Middle frontal gyrus (tissue), 1 donor: ENCODE results near the gene INHBB.
"Not testable (repeated sequence)": the region's sequence is repeated elsewhere in the genome, so short reads cannot be mapped to it uniquely, and the experiment has no call there.

Source experiments
- DNase-seq: peaks from one replicate; pipeline ENCODE4 v3.0.0-alpha.2; 2015; ENCODE audit warnings: low spot score; ENCODE audit errors: extremely low spot score

INHBB gene

GRCh38 chr2:120379916-120380893, 34.3 kb downstream of the INHBB start:
- DNase-seq, result no peak

- no peak for DNase-seq
Observed at GRCh38 chr2:120381192-120381591, 35.3 kb downstream of the INHBB start.

GRCh38 chr2:120381661-120382060, 35.7 kb downstream of the INHBB start:
- DNase-seq, result no peak

- DNase-seq, result no peak
Observed at GRCh38 chr2:120382541-120383144, 36.7 kb downstream of the INHBB start.

GRCh38 chr2:120383191-120383590, 37.3 kb downstream of the INHBB start:
- DNase-seq, result no peak

DNA sequence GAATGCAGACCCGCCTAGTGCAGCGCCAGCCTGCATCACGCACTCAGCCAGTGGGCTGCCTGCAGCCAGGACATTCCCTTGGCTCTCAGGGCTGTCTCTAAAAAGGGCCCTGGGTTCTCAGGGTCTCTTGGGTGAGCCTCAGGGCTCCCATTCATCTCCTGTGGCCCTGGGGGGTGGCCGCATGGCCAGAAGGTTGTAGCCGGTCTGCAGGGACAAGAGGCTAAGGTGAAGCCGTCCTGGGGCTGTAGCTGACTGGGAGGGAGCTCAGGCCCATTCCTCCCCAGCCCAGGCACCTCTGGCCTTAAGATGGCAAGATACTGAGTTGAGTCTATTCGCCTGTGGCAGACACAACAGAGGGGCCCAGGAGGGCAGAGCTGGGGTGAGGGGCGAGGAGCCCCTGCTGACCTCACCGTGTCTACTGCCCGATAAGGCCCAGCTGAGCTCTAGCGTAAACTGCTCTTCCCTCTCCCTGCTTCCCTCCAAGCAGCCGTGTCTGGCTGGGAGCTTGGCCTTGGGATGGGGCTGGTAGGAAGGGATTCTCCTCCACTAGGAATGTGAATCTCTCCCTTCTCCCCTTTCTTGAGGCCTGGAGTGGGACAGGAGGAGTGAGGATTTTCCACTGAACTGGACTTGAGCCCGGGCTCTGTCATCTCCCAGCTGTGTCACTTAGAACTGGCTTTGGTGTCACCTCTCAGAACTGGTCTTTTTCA, 37.9 kb downstream of the INHBB start:
- no peak for DNase-seq

GRCh38 chr2:120384486-120385354, 38.8 kb downstream of the INHBB start:
- DNase-seq, result no peak

DNA sequence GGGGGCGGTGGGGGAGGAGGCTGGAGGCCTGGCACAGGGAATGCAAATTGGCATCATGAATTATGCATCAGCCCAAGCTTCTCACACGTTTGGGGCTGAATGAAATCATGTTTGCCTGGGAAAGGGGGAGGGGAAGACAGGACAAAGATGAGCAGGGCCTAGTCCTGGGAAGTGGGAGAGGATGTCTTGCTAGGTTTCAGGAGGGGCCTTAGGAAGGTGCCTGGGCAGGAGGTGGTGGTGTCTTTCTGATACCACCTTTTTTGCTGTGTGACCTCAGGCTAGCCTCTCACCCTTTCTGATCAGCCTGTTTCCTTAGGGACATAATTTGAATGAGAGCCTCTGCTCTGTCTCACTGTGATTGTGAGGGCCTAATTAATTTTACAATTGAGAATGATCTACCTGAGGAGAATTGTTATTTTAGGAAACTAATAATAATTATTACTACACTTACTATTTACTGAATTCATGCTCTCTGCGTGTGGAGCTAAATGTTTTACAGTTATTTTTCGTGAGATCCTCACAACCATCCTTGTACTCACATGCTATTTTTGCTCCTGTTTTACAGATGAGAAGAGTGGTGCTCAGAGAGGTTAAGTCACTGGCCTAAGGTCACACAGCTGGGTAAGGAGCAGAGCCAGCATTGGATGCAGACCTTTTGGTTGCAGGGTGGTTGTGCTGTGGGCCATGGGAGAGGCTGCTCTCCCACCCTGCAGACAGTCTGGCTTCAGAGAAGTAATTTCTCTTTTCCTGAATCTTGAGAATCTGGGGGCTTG, 39.6 kb downstream of the INHBB start:
- DNase-seq, result no peak

- no peak for DNase-seq
Observed at GRCh38 chr2:120388222-120389035, 42.5 kb downstream of the INHBB start.

DNA sequence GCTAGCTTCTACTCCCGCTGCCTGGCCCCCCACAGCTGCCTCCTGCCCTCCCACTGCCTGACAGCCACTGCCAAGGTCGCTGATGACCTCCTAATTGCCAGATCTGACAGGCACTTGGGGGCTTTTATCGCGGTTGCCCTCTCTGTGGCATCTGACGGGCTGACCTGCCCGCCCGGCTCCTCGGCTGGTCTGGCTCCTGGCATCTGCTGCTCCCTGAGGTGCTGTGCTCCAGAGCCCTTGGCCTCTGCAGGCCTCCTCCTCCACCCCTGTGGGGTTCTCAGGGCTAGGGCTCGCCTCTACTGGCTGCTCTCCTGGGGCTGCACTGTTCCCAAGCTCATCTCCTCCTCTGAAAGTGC, 43.1 kb downstream of the INHBB start:
- DNase-seq, result no peak

DNA sequence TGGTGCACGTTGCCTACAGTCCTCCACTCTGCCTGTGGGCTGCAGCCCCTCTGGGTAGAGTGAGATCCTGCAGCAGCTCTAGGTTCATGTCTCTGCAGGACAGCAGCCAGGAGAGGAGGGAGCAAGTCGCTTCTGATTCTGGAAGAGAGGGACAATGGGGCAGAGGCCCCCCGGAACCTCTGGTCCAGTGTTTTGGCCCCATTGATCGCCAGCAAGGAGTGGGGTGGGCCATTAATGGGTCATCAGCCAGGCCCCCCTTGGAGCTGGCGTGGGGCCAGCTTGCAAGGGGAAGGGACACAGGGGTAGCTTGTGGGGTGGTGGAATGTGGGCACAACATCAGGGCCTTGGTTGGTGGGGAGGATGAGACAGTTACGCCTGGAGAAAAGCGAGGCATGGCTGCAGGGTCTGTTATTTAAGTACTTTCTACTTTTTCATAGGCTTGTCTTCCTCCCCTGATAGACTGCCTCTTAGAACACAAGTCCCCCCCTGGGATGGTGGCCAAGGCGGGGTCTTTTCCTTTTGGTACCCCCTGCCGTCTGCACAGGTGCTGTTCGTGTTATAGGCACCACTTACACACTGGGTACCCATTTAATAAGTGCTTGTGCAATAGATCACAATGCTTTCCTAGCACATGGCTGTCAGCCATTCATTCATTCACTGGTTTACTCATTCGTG, 44.6 kb downstream of the INHBB start:
- DNase-seq, result no peak

DNA sequence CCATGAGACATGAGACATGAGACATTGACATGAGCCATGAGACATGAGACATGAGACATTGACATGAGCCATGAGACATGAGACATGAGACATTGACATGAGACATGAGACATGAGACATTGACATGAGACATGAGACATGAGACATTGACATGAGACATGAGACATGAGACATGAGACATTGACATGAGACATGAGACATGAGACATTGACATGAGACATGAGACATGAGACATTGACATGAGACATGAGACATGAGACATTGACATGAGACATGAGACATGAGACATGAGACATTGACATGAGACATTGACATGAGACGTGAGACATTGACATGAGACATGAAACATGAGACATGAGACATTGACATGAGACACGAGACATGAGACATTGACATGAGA, 45.4 kb downstream of the INHBB start:
- DNase-seq, result not testable (repeated sequence)

GRCh38 chr2:120391911-120392665, 46.2 kb downstream of the INHBB start:
- DNase-seq, result no peak

DNA sequence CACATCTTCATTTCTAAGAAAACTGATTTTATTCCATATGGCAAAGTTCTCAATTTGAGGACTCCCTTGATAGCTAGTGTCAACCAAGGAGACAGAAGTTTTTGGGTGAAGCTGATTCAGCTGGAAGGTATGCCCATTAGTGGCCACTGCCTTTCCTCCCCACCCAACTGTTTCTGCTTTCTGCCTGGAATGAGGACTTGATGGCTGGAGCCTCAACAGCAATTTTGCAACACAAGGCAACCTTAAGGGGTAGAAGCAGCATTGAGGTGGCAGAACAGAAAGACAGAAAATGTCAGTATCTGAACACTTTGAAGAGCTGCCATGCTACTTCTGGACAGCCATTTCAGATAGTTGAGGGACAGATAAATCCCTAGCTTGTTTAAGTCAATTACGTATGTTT, 47.0 kb downstream of the INHBB start:
- DNase-seq, result no peak

DNA sequence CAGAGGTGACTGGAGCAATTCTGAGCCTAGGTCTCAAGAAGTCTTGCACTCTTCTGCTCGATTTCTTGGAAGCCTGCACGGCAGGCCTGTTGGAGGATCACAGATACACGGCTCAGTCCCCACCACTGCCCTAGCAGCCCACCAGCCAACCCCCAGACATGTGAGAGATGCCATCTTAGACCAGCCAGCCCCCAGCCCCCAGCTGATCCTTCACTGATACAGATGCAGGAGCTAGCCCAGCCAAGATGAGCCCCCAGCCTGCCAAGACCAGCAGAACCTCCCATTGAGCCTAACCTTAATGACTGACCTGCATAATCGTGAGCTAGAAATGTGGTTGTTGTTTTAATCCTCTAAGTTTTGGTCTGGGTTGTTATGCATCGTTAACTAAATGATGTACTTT, 47.5 kb downstream of the INHBB start:
- DNase-seq, result no peak

DNA sequence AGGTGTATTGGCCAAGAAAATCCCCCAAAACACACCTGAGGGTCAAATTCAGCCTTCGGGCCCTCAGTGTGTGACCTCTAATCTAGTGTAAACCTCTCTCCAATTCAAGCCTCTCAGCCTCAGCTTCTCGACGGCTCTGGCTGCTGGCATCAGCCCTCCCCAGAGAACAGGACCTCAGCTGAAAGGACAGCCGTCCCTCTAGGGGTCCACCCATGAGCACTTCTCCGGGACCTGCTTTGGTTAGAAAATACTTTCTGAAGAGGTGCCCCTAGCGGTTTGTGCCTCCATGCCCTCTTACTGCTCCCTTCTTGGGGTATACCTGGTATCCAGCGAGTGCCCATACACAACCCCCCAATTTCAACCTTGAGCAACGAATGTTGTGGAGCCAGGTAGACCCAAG, 48.8 kb downstream of the INHBB start:
- DNase-seq, result no peak

- no peak for DNase-seq
Observed at GRCh38 chr2:120395221-120396012, 49.5 kb downstream of the INHBB start.
